ENCODE measurements around the gene EPG5.
"Not testable (repeated sequence)": the region's sequence is repeated elsewhere in the genome, so short reads cannot be mapped to it uniquely, and the experiment has no call there.

EPG5 gene

DNA sequence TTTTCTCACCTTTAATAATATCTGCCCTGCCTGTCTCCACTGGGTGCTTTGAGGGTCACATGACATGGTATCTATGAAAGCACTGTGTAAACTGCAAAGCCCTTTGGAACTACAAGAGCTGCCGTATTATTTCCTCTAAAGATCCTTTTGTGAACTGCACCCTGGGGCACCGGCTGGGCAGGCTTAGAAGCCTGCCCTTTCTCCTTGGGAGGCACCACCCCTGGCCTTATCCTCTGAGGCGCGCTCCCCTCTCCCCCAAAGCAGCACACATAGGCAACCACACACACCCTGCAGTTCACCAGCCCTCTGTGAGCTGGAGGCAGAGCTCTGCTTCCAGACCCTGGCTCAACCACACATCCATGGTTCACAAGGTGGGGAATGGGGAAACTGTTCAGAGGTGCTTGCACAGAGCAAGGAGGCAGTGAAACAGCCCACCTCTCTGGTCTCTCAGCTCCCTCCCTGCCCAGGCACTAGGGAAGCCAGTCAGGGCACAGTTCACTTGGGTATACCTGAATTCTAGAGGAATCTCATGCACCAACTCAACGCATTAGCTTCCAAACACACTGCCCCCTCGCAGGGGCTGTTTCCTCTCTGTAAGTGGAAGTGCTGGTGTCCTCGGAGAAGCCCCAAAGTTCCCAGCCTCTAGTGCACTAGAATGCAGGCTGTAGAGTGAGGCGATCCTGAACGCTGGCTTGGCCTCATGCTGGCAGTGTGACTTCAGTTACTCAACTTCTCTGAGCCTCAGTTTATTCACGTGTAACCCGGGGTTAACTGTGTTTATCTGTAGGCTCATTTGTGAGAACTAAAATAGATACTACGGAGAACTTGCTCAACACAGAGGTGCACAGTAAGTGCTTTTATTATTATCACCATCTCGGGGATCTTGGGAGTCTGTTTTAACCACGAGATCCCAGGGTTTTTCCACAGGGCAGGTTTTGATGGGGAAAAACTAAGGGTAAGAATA is 130.6 kb downstream of the EPG5 start:
- DNase-seq: no peak

DNA sequence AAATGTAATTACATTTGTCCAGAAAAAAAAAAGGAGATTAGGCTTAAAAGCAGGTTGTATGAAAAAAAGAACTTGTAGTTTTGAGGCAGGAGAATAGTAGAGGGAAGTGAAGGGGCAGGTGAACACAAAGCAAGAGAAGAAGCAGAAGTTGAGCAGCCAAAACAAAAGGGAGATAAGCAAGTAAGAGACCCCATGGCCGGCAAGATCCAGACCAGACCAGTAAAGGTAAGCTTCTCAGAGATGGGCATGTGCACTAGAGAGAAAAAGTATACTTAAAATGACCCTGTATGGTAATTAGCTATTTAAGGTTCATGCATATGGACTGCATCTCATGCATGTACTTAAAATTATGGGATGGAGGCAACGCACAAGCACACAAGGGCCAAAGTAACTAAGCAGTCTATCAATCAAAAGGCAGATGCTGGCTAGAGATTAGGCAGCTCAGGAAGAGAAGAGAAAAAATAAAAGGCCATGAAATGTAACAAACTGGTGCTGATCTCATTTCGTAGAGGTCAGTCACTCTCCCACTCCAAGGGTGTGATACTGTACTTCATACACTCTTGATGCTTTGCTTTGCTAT is 132.0 kb downstream of the EPG5 start:
- DNase-seq: no peak

DNA sequence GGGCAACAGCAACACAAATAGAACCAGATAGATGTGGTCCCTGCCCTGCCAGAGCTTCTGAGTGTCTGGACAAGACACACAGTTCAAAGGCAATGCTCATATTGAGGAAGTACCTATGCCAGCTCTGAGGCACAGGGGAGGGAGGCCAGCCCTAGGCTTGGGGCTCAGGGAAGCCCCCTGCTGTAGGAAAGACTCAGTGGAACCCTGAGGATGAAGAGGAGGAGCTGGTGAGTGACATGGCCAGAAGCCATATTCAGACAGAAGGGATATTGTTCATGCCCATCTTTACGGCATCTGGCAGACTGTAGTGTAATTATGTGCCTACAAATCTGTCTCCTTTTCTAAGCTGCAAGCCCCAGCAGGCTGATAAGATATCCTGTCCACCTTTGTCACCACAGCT is 132.8 kb downstream of the EPG5 start:
- DNase-seq: peak; percentile 54

DNA sequence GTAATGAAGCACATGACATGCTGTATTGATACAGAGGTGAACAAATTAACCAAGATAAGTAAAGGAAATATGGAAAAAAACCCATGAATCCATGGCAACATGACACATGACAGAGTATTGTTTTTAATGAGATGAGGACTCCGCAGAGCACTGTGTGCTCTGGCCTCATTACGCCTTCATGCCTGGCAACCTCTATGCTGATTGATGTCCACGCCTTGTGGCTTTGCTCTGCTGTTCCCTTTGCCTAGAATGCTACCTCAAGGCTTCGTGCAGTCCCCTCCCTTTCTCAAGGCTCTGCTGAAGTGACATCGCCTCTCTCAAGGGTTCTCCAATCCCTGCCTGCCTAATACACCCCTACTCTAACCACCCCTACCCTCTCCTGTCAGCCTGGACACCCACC is 133.3 kb downstream of the EPG5 start:
- no peak for DNase-seq

DNA sequence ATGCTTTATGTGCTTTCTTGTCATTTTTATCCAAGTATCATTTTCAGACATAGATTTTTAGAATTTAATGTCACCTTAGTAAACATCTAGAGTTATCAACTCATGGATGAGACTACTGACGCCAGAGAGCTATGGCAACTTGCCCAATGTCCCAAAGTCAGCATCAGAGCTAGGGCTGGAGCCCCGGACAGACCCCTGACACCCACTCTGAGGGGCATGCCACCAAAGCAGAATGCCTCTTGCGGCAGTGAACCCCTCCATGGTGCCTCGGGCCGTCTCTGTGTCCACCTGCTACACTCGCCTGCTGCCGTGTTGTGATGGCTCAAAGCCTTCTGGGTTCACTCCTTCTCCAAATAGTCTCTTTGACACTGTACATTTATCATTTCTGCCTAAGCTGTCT is 136.2 kb downstream of the EPG5 start:
- no peak for DNase-seq

DNA sequence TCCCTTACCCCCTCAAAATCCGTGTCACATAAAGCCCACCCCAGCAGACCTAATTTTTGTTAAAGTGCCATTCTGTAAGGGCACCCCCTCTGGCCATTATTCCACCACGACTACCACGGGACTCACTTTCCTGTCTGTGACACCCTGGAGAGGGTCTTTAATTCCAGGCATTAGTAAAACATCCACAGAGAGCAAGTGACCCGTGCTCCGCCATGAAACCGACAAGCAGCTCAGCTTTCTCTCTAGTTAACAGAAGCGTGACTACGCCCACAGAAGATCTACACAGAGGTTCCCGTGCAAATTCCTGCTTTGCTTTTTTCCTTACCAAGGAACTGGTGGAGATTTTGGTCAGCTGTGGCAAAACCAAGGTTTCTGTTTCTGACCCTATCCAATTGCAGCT is 137.3 kb downstream of the EPG5 start:
- DNase-seq: no peak

DNA sequence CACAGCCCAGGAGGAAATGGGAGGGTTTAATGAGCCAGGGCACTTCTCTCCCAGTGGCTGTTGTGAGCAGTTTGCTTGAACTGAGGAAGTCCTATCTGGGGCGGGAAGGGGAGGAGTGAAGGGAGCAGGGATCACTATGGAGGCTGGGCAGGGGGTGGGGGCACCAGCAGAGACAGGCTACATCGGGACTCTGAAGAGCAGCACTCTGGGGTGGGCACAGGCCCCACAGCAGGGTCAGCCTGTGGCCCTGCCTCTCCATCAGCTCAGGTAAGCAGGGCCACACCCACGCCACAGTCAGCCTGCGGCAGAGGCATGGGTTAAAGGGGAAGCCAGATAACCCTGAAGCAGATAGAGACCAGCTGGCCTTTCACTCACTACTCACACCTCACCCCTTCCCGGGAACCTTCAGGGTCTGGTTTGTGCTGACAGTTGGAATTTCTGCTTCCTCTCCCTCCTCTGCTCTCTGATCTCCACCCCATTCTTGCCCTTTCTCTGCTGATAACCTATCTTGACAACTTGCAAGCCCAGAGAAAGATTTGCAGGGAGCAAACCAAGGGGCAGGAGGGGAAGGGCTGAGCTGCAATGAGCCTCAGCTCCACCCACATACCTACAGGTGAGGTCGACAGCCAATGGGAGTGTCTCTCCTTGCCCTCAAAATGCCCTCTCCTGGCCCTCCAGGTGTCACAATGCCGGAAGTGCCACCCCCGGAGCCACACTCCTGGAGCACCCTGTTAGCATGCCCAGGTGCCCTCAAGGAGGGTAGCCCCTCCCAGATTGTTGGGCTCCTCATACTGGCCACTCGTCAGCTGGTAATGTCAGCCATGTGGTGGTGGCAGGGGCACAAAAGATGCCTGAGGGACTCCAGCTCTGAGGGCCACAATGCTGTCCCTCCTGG is 138.0 kb downstream of the EPG5 start:
- no peak for DNase-seq

DNA sequence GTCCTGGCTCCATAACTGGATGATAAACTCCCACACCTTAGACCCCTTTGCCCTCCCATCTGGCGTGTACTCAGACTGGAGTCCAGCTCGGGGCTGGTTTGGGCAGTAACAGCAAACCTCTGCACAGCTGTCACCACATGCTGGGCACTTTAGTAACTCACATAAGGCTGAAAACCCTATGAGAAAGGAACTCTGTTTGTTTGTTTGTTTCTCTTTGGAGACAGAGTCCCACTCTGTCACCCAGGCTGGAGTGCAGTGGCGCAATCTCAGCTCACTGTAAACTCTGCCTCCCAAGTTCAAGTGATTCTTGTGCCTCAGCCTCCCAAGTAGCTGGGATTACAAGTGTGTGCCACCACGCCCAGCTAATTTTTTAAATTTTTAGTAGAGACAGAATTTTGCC is 140.4 kb downstream of the EPG5 start:
- not testable (repeated sequence) for DNase-seq

DNA sequence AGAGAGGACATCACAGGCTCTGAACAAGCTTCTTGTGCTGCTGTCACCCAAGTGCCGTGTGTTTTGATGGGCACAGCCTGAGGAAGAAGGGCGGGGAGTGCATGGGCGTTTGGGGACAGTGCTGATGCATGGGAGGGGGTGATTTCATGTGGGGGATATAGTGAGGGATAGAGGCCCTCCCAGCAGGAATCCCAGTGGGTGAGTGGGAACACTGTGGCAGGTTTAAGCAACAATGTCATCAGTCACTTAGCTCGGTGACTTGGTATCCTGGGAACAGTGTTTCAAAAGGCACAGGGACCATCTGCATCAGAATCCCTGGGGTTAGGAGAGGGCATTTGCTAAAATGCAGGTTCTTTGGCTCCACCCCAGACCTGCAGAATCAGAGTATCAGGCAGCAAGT is 141.0 kb downstream of the EPG5 start:
- no peak for DNase-seq

DNA sequence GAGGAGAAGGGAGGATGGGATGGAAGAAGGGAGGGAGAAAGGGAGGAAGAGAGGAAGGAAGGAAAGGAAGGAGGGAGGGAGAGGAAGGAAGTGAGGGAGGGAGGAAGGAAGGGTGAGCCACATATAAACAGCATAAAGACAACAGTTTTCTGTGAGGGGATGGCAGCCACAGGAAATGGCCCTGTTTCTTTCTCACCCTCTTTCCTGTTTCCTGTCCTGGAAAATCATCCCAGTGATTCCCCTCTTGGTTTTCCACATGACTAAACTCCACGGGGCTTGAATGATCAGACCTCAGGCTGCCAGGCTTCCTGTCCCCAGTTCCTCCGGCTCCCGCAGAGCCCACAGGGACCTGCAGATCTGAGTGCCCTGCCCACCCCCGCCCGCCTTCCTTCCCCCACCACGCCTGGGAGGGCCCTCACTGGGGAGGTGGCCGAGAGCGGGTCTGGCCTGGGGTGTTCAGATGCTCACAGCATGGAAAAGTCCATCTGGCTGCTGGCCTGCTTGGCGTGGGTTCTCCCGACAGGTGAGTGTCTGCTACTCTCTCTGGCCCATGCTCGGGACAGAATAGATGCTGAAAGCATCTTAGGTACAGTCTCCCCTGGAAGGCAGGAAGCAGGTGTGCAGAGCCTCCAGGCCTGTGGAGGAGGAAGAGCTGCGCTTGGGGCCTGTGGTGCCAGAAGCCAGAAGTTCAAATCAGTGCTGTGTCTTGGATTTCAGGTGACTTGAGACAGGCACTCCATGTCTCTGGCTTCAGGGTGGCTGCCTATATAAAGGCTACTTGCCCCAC is 141.7 kb downstream of the EPG5 start, which contains the start of gene SIGLEC15:
SIGLEC15 (plus strand) TSS at position 418 of the 787 bp plus-strand sequence; CDS start at position 472, 54 bp downstream.
- DNase-seq: peak; percentile 21

DNA sequence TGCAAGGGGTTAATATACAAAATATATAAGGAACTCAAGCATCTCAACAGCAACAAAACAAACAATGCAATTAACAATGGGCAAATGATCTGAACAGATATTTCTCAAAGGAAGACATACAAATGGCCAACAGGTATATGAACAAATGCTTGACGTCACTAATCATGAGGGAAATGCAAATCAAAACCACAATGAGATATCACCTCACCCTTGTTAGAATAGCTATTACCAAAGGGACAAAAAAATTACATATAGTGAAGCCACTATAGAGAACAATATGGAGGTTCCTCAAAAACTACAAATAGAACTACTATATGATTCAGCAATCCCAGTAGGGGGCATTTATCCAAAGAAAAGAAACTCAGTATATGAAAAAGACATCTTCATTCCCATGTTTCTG is 145.4 kb downstream of the EPG5 start:
- no peak for DNase-seq

DNA sequence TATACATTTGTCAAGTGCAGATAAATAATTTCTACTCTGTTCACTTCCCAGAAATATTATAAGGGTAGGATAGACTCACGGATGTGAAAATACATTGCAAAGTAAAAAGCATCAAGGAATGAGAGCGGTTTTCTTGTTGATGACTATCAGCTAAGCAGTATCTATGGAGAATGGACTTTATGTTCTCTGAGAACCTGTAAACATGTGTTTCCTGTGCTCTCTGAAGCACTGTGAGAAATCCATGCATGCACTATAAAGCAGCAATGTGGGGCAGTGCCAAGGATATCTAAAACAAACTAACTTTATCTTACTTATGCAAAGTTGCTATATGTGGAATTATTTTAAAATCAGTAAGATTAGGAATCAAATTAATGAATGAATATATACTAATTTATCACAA is 146.1 kb downstream of the EPG5 start:
- DNase-seq: no peak

DNA sequence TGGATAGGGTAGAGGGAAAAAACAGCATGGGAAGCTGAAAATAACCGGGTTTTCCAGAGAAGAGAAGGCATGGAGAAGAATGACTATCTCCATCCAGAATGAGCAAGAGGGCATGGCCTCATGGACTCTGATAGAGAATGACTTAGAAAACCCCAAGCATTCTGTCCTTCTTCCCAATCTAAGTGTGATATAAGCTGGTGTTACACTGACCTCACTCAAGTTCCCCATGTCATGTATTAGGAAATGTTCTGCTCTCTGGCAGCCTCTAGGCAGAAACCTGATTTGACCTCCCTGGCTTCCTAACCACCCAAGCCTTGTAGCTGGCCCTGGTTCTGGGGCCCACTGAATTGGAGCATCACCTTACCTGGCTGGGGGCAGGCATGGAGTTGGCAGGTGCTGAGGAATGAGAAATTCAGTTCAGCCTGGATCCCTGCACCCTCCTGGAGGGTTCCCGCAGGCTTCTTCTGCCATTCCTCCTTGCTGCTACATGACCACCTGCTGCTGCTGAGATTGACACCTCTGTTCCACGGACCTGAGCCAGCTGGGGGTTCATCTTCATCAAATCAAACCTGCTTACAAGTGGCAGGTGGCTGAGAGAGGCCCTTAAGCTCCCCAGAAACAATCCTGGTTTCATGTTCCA is 146.9 kb downstream of the EPG5 start:
- DNase-seq: peak; percentile 87

DNA sequence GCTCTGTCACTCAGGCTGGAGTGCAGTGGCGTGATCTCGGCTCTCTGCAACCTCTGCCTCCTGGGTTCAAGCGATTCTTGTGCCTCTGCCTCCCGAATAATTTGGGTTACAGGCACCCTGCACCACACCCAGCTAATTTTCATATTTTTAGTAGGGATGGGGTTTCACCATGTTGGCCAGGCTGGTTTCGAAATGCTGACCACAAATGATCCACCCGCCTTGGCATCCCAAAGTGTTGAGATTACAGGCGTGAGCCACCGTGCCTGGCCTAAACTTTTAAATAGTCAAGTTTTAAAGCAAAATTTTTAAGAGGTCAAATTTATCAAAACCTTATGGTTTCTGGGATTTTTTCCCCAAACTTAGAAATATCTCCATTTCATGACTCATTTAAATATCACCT is 148.4 kb downstream of the EPG5 start:
- not testable (repeated sequence) for DNase-seq

DNA sequence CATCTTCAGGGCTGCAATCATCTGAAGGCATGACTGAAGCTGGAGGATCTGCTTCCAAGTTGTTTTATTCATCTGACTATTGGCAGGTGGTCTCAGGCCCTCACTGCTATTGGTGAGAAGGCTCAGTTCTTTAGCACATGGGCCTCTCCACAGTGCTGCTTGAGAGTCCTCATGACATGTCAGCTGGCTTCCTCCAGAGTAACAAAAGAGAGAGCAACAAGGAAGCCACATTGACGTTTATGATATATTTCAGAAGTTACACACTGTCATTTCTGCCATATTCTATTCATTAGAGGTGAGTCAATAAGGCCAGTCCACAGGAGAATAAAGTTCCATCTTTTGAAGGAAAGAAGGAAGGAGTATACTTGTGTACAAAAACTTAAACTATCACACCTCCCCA is 149.6 kb downstream of the EPG5 start:
- no peak for DNase-seq

DNA sequence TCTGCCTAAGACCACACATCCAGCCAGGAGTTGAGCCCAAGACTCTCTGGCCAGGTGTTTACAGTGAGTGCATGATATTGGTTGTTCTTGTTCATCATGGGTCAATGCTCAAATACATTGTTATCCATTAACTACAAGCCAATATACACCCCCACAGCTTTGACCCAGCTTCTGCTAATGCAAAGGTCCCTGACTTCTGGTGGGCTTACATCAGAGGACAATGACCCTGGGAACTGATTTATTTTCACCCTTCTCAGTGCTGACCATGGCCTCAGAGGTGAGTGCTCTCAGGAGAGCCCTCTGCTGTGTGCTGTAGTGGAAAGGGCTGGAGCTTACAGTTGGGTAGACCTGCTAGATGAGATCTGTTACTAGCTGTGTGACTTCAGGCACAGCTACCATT is 152.4 kb downstream of the EPG5 start:
- DNase-seq: not testable (repeated sequence)

DNA sequence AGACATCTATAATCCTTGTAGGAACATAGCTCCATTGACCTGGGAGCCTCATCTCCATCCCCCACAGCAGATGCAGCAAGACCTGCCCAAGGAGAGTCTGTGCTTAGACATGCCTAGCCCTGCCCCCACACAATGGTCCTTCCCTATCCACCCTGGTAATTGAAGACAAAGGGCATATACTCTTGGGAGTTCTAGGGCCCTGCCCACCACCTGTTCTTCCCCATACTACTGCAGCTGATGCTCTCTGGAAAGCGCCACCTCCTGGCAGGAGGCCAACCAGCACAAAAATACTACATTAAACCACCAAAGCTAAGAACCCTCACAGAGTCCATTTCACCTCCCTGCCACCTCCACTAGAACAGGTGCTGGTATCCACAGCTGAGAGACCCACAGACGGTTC is 160.0 kb downstream of the EPG5 start:
- DNase-seq: peak; percentile 98

DNA sequence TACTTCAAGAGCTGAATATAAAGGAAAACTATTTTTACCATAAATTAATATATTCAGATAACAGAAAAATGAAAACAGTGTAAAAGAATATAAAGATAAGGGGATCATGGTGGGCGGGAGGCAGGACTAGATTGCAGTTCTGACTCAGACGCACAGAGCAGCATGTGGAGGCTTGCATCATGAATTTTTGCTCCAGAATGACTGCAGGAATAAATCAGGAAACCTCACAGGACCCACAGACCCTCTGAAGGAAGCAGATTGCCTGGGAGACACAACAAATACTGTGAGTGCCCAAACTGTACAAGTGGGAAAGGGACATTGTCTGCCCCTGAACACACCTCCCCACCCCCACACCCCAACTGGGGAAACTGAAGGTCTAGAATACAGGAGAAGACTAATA is 160.9 kb downstream of the EPG5 start:
- DNase-seq: peak; percentile 69

DNA sequence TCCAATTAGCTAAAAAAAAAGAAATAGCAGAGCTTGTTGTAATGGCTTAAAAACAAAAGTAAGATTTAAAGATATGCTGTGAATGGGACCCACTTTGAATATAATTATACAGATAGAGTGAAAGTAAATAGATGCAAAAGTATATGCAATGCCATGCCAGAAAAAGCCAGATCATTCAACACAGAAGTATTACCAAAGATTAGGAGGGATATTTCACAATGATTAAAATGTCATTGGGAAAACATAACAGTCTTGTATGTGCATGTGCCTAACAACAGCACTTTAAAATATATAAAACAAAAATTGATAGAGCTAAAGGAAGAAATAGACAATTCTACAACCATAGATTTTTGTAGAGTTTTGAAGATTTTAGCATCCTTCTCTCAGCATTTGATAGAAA is 161.6 kb downstream of the EPG5 start:
- DNase-seq: no peak

DNA sequence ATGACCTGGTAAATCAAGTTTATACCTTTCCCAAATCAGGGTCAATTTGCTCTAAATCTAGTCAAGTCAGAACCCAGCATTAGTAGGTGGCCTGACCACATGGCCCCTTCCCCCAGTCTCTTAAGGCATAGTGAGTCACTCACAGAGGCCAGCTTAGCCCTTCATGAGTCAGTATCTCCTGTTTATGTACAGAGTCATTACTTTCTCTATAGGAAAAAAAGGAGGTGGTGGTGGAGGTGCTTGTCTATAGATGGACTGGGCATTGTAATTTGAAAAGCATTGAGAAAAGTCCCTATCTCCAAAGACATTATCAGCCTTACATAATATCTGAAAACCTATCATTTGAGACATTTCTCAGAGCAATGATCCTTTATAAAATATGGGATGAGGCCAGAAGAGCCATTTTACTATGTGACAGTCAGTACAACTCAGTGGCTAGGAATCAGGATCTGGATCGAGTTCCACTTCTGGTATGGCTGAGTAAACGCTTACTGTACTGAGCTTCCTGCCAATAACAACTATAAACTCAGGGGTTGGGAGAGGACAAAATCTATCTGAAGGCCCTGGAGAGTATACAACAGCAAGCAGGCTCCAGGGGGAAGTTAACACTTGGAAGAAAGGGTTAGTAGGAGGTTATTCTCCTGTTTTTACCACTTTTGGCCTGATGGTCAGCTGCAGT is 164.2 kb downstream of the EPG5 start:
- DNase-seq: peak; percentile 16

DNA sequence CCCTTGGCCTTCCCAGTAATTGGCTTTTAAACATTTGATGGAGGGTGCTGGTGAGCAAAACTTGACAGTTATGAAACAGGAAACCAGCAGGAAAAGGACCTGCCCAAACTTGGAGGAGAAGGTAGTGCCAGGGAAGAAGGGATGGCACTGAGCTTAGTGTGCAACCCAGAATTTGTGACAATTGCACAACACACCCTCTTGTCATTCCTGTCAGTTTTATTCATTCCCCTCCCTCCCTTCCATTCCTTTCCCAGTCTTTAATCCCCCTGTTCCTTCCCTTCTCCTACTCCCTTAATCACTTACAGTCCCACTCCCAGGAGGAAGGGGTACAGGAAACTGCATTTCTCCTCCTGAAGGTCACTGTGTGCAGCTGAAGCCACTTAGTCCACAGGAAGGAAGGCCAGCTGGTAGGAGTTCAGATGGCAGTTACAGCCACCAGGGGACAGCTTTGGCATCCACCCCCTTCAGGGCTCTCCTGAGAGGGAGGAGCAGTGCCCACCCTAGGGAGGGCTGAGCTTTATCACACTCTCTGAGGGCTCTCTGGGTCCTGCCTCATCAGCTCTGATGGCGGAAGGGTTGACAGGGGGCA is 165.6 kb downstream of the EPG5 start:
- no peak for DNase-seq
